ENCODE results near the gene VSTM2L.

- TF ChIP-seq CTCF (IDR thresholded peaks at IDR 0.05) = no peak
- no peak for TF ChIP-seq POLR2A (IDR thresholded peaks at IDR 0.05)
Measured at GRCh38 chr20:37867289-37868195, 35.4 kb upstream of the VSTM2L start.

Measured in vagina (tissue), 2 donors.